NT2/D1 (cell line): ENCODE measurements around the gene ATP2A2.

ENCODE experiments used
- SUZ12 ChIP-seq: IDR thresholded peaks from 2 replicates; pipeline ENCODE4 v1.6.1; 2011; ENCODE audit not compliant: insufficient read length, insufficient read depth; ENCODE audit errors: extremely low read depth
- YY1 ChIP-seq: IDR thresholded peaks from 2 replicates; pipeline ENCODE4 v1.6.1; 2011; ENCODE audit not compliant: insufficient read length, insufficient read depth
- ZNF274 ChIP-seq: IDR thresholded peaks from 2 replicates; pipeline ENCODE4 v1.6.1; 2011; ENCODE audit warnings: mild to moderate bottlenecking, low read depth, low read length

GRCh38 chr12:110367181-110367864 is 86.3 kb downstream of the ATP2A2 start:
- TF ChIP-seq SUZ12 (no peak), ZNF274 (no peak), YY1 (no peak)
